ENCODE results near the gene CEP104.

GRCh38 chr1:3822421-3822820 lies 34.6 kb downstream of the CEP104 start:
- TF ChIP-seq, protein P1, sequence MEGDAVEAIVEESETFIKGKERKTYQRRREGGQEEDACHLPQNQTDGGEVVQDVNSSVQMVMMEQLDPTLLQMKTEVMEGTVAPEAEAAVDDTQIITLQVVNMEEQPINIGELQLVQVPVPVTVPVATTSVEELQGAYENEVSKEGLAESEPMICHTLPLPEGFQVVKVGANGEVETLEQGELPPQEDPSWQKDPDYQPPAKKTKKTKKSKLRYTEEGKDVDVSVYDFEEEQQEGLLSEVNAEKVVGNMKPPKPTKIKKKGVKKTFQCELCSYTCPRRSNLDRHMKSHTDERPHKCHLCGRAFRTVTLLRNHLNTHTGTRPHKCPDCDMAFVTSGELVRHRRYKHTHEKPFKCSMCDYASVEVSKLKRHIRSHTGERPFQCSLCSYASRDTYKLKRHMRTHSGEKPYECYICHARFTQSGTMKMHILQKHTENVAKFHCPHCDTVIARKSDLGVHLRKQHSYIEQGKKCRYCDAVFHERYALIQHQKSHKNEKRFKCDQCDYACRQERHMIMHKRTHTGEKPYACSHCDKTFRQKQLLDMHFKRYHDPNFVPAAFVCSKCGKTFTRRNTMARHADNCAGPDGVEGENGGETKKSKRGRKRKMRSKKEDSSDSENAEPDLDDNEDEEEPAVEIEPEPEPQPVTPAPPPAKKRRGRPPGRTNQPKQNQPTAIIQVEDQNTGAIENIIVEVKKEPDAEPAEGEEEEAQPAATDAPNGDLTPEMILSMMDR (IDR thresholded peaks at IDR 0.05; ENCODE audit: low read depth, low read length, poor library complexity, severe bottlenecking): no peak
- no peak for TF ChIP-seq EZH2phosphoT487 (IDR thresholded peaks at IDR 0.05; ENCODE audit: borderline replicate concordance, low read length)

All from DOHH2 (cell line).